Peyer's patch (tissue), 4 donors: Measurements from ENCODE around the gene RPS2. TPM values are rescaled to one million over a fixed set of nuclear protein-coding genes. Genes with fewer than 3 reads are reported as not detected.

Experiments
- small RNA-seq, 2 donors: library from RNA; depleted of rRNA; stranded (forward); fragments of <200 nt; gene quantifications; one replicate each; pipeline ENCODE3, GENCODE V24; 2016
- total RNA-seq, 4 donors: library from RNA; depleted of rRNA; stranded (reverse); fragments of >200 nt; gene quantifications; one replicate each; pipeline ENCODE4 v1.1.0, GENCODE V29; 2016

RPS2 gene
- total RNA-seq, 4 donors from 2014 or later = 736 to 1,881 (median 1,543) TPM

Small RNA genes within 50 kb of the gene (small RNA-seq; reads per million reads assigned to genes)
- gene AC005363.2 (0 reads per million in 2 donors), gene RN7SL219P (0 reads per million in 2 donors), gene SNORA10 (0 reads per million in 2 donors), gene SNORA64 (0 reads per million in 2 donors)

Other genes with a start within 250 kb of the RPS2 start
- 100 to 1,000 TPM in 3 of 4 donors, 10 to 100 TPM in 1; 69.3 to 150 (median 126) TPM for gene NME3, start 193.3 kb downstream of the RPS2 start, total RNA-seq
- gene EME2, start 192.0 kb downstream of the RPS2 start, total RNA-seq = 10 to 100 TPM; 54.6 to 99.9 (median 67.0) TPM
- 100 to 1,000 TPM in 1 of 4 donors, 10 to 100 TPM in 3; 67.6 to 114 (median 82.3) TPM for gene MRPS34, start 191.7 kb downstream of the RPS2 start, total RNA-seq
- 100 to 1,000 TPM in 2 of 4 donors, 10 to 100 TPM in 2; 76.4 to 148 (median 102) TPM for gene SPSB3, start 182.3 kb downstream of the RPS2 start, total RNA-seq
- gene NUBP2, start 181.9 kb downstream of the RPS2 start, total RNA-seq = 10 to 100 TPM; 47.1 to 99.9 (median 59.3) TPM
- gene IGFALS, start 171.1 kb downstream of the RPS2 start, total RNA-seq = under 1 TPM in 1 of 4 donors, not detected in 3; 0.35 TPM
- 100 to 1,000 TPM; 105 to 187 (median 155) TPM for gene HAGH, start 138.0 kb downstream of the RPS2 start, total RNA-seq
- gene FAHD1, start 137.6 kb downstream of the RPS2 start, total RNA-seq = 100 to 1,000 TPM; 107 to 188 (median 152) TPM
- gene MEIOB, start 92.7 kb downstream of the RPS2 start, total RNA-seq = not detected
- not detected for gene HS3ST6, start 46.4 kb downstream of the RPS2 start, total RNA-seq
- gene MSRB1, start 21.6 kb downstream of the RPS2 start, total RNA-seq = 10 to 100 TPM; 17.3 to 46.6 (median 38.3) TPM
- gene RPL3L, start 10.1 kb downstream of the RPS2 start, total RNA-seq = not detected
- 100 to 1,000 TPM in 3 of 4 donors, 10 to 100 TPM in 1; 55.3 to 373 (median 236) TPM for gene NDUFB10, start 5.3 kb downstream of the RPS2 start, total RNA-seq
- gene RNF151, start 2.0 kb upstream of the RPS2 start, total RNA-seq = not detected
- gene TBL3, start 7.2 kb upstream of the RPS2 start, total RNA-seq = 10 to 100 TPM; 19.8 to 50.8 (median 39.1) TPM
- gene NOXO1, start 16.6 kb upstream of the RPS2 start, total RNA-seq = 10 to 100 TPM in 3 of 4 donors, 1 to 10 TPM in 1; 8.6 to 23.1 (median 11.3) TPM
- gene GFER, start 19.4 kb upstream of the RPS2 start, total RNA-seq = 100 to 1,000 TPM in 1 of 4 donors, 10 to 100 TPM in 3; 31.4 to 102 (median 83.1) TPM
- gene SYNGR3, start 25.1 kb upstream of the RPS2 start, total RNA-seq = 1 to 10 TPM in 3 of 4 donors, not detected in 1; 1.3 to 3.9 (median 3.3) TPM
- gene ZNF598, start 45.0 kb upstream of the RPS2 start, total RNA-seq = 10 to 100 TPM; 48.5 to 84.0 (median 51.4) TPM
- 1 to 10 TPM in 2 of 4 donors, not detected in 2; 2.8 to 9.1 TPM for gene NPW, start 55.0 kb upstream of the RPS2 start, total RNA-seq
- 100 to 1,000 TPM in 1 of 4 donors, 10 to 100 TPM in 3; 21.5 to 104 (median 30.2) TPM for gene NHERF2, start 62.1 kb upstream of the RPS2 start, total RNA-seq
- gene NTHL1, start 83.0 kb upstream of the RPS2 start, total RNA-seq = 10 to 100 TPM; 14.9 to 28.8 (median 19.9) TPM
- gene TSC2, start 83.2 kb upstream of the RPS2 start, total RNA-seq = 100 to 1,000 TPM in 3 of 4 donors, 10 to 100 TPM in 1; 98.4 to 220 (median 141) TPM
- 100 to 1,000 TPM in 3 of 4 donors, 10 to 100 TPM in 1; 64.6 to 305 (median 188) TPM for gene PKD1, start 171.1 kb upstream of the RPS2 start, total RNA-seq
- 10 to 100 TPM; 17.9 to 33.8 (median 24.3) TPM for gene RAB26, start 183.8 kb upstream of the RPS2 start, total RNA-seq
- gene TRAF7, start 191.0 kb upstream of the RPS2 start, total RNA-seq = 100 to 1,000 TPM in 1 of 4 donors, 10 to 100 TPM in 3; 51.2 to 120 (median 79.3) TPM
- not detected for gene CASKIN1, start 231.8 kb upstream of the RPS2 start, total RNA-seq
- 10 to 100 TPM; 45.7 to 95.7 (median 69.4) TPM for gene MLST8, start 240.6 kb upstream of the RPS2 start, total RNA-seq
- 10 to 100 TPM; 13.3 to 44.6 (median 19.8) TPM for gene BRICD5, start 246.0 kb upstream of the RPS2 start, total RNA-seq